ENCODE measurements around the gene PDLIM1.
"Not testable (repeated sequence)": the region's sequence is repeated elsewhere in the genome, so short reads cannot be mapped to it uniquely, and the experiment has no call there.

PDLIM1 gene

GRCh38 chr10:95243318-95243617 lies 47.5 kb downstream of the PDLIM1 start:
- Histone ChIP-seq H3K9me3 (ENCODE audit: control insufficient read depth, insufficient read depth, low read length) (no peaks in the 10 kb centered on the region), H3K4me3 (ENCODE audit: low read depth, low read length) (no peak overlapping the region), H3K27me3 (ENCODE audit: control insufficient read depth, insufficient read depth, low read length) (no peaks in the 10 kb centered on the region), H3K9ac (ENCODE audit: low read depth, low read length) (no peak overlapping the region), H3K36me3 (ENCODE audit: control insufficient read depth, insufficient read depth, low read length) (peaks cover 56% of the 10 kb centered on the region), H3K4me1 (ENCODE audit: control insufficient read depth, insufficient read depth, low read length) (peaks cover 5% of the 10 kb centered on the region)

DNA sequence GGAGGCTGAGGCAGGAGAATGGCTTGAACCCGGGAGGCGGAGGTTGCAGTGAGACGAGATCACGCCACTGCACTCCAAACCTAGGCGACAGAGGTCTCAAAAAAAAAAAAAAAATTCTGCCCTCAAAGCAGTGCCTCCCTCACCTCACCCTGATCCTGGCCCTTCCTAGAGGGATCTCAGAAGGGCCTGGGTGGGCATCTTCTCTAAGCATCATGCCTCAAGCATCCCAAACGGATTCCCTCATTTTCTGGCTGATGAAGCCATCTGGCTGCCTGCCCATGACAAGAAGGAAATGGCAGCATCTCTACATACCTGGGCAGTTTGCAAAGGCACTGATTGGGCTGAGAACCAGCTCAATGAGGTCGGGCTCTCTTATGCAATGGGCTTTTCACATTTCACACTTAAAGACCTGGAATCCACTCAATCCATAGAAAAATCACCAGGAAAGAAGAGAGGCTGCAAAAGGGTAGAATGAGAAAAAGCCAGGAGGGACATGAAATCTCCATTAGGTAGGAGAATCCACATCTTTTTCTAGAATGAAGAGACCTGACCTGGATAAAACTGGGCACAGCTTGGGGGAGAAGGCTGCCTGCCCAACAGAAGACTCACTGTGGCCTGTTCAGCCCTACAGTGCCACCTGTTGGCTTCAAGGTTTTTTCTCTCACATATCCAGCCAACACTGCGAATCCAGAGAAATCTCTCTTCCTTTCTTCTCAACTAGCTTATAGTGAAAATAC lies 48.1 kb downstream of the PDLIM1 start:
- H3K27me3 ChIP-seq (ENCODE audit: control insufficient read depth, insufficient read depth, low read length), result no peaks in the 10 kb centered on the region

DNA sequence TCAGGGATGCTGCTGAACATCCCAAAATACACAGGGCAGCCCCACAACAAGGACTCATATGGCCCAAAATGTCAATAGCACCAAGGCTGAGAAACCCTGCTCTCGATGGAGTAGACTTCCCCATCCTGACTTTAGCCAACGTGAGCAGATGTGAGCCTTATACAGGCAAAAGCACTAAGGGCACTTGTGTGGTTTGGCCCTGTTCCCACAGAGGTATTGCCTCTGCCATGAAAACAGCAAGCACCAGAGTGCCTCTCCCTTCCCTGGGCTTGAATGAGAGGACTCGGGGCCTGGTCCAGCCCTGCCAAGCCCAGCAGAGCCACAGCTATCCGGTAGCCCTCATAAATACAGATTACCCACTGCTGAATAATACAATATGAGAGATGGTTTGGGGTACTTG lies 49.3 kb downstream of the PDLIM1 start:
- H3K4me1 ChIP-seq (ENCODE audit: control insufficient read depth, insufficient read depth, low read length), result no peaks in the 10 kb centered on the region
- H3K9me3 ChIP-seq (ENCODE audit: control insufficient read depth, insufficient read depth, low read length), result no peaks in the 10 kb centered on the region
- peaks cover 58% of the 10 kb centered on the region for H3K36me3 ChIP-seq (ENCODE audit: control insufficient read depth, insufficient read depth, low read length)
- no peak overlapping the region for H3K4me3 ChIP-seq (ENCODE audit: low read depth, low read length)
- H3K27me3 ChIP-seq (ENCODE audit: control insufficient read depth, insufficient read depth, low read length), result no peaks in the 10 kb centered on the region
- H3K9ac ChIP-seq (ENCODE audit: low read depth, low read length), result no peak overlapping the region

More for the DNA sequence above, 48.1 kb downstream of the PDLIM1 start:
- Histone ChIP-seq H3K9ac (ENCODE audit: low read depth, low read length) (no peak overlapping the region), H3K4me3 (ENCODE audit: low read depth, low read length) (no peak overlapping the region), H3K9me3 (ENCODE audit: control insufficient read depth, insufficient read depth, low read length) (no peaks in the 10 kb centered on the region), H3K4me1 (ENCODE audit: control insufficient read depth, insufficient read depth, low read length) (peaks cover 5% of the 10 kb centered on the region), H3K36me3 (ENCODE audit: control insufficient read depth, insufficient read depth, low read length) (peaks cover 61% of the 10 kb centered on the region)

DNA sequence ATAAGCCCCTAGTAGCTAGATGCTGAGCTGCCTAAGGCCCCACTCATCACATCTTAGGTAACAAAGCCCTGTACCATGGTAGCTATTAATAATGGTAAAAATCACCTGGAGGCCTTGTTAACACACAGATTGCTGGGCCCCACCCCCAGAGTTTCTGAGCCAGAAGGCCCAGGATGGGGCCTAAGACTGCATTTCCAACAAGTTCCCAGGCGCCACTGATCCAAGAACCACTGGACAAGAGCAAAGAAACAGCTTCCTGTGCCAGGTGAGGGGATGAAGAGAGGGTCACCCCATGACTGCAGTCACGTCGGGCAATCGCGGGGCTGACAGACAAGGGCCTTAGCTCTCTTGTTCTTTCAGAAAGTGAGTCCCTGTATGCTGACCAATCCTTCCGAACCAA lies 50.0 kb downstream of the PDLIM1 start:
- Histone ChIP-seq H3K9ac (ENCODE audit: low read depth, low read length) (no peak overlapping the region), H3K27me3 (ENCODE audit: control insufficient read depth, insufficient read depth, low read length) (no peaks in the 10 kb centered on the region), H3K4me3 (ENCODE audit: low read depth, low read length) (no peak overlapping the region), H3K36me3 (ENCODE audit: control insufficient read depth, insufficient read depth, low read length) (peaks cover 55% of the 10 kb centered on the region), H3K4me1 (ENCODE audit: control insufficient read depth, insufficient read depth, low read length) (no peaks in the 10 kb centered on the region), H3K9me3 (ENCODE audit: control insufficient read depth, insufficient read depth, low read length) (no peaks in the 10 kb centered on the region)

- H3K4me1 ChIP-seq (ENCODE audit: control insufficient read depth, insufficient read depth, low read length); H3K4me3 ChIP-seq (ENCODE audit: low read depth, low read length); H3K27me3 ChIP-seq (ENCODE audit: control insufficient read depth, insufficient read depth, low read length); H3K9me3 ChIP-seq (ENCODE audit: control insufficient read depth, insufficient read depth, low read length); H3K9ac ChIP-seq (ENCODE audit: low read depth, low read length): not testable (repeated sequence)
- H3K36me3 ChIP-seq (ENCODE audit: control insufficient read depth, insufficient read depth, low read length), result peaks cover 48% of the 10 kb centered on the region
These were observed 50.7 kb downstream of the PDLIM1 start for GRCh38 chr10:95240096-95240495.

DNA sequence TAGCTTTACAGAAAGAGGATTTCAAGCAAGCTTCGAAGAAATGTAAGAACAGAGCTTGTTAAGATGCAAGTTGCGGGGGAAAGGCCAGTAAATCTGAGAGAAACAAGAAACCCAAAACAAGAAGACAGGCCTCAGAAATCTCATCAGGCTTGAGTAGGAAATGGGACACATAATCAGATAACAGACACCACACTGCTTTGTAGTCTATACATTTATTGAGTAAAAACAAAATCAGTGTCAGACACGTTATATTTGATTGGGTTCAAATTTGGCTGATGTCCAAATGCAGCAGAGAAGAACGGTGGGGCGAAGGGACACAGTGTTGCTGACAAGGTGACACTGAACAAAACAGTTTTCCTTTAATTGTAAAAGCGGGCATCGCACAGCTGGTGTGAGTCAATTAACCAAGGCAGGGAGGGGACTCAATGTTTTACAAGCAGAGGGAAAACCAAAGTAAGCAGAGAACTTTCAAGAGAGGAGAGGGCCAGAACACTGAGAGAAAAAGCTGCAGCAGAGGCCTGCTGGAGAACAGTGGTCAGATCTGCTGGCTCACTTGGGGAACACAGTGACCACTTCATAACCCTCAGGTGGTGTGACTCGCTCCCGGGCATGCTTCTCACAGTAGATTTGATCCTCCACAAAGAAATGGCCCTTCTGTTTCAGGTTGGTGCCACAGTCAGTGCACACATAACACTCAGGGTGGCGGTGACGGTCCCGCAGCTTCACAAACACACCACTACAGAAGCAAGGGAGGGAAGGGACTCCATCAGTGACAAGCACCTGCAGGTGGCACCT lies 53.2 kb downstream of the PDLIM1 start:
- no peaks in the 10 kb centered on the region for H3K27me3 ChIP-seq (ENCODE audit: control insufficient read depth, insufficient read depth, low read length)
- no peak overlapping the region for H3K4me3 ChIP-seq (ENCODE audit: low read depth, low read length)
- H3K4me1 ChIP-seq (ENCODE audit: control insufficient read depth, insufficient read depth, low read length), result no peaks in the 10 kb centered on the region
- H3K36me3 ChIP-seq (ENCODE audit: control insufficient read depth, insufficient read depth, low read length), result peaks cover 40% of the 10 kb centered on the region
- H3K9me3 ChIP-seq (ENCODE audit: control insufficient read depth, insufficient read depth, low read length), result no peaks in the 10 kb centered on the region
- H3K9ac ChIP-seq (ENCODE audit: low read depth, low read length), result no peak overlapping the region

DNA sequence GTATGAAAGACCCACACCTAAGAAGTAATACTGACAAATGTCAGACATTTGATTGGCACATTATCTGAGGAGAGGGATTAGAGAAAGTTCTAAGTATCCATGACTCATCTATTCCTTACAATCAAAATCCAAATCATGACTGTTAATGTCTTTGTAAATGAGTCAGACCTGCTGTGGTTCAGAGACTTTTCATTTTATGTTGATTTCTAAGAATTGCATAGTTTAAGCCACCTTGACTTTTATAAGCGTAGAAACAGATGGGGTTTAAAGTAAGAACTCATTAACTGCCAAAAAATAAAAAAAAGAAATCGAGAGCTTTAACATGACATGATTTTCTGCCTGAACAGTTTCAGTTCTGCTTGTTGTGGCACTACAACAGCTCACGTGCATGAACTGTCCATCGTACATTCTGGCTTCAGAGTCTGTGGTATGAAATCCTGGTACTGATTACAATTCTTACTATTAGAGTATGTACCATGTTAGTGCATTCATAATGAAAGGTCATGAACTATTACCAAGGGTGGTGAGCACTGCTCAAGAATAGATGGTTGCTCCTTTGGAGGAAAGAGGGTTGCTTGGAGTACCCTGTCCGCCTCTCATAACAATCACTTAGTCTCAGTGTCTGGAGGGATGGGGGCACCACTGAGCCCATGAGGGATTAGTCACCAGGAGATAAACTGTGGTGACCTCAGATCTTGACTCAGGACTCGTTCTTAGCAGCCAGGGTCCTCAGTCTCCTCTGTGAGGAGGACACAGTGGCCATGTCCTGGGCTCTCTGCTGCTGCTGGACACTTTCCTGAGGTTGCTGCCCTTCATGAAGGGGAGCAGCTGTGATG lies 54.5 kb downstream of the PDLIM1 start:
- Histone ChIP-seq H3K4me1 (ENCODE audit: control insufficient read depth, insufficient read depth, low read length) (peaks cover 7% of the 10 kb centered on the region), H3K27me3 (ENCODE audit: control insufficient read depth, insufficient read depth, low read length) (no peaks in the 10 kb centered on the region), H3K36me3 (ENCODE audit: control insufficient read depth, insufficient read depth, low read length) (peaks cover 28% of the 10 kb centered on the region), H3K9ac (ENCODE audit: low read depth, low read length) (no peak overlapping the region), H3K4me3 (ENCODE audit: low read depth, low read length) (no peak overlapping the region), H3K9me3 (ENCODE audit: control insufficient read depth, insufficient read depth, low read length) (no peaks in the 10 kb centered on the region)

- peaks cover 22% of the 10 kb centered on the region for H3K36me3 ChIP-seq (ENCODE audit: control insufficient read depth, insufficient read depth, low read length)
- H3K27me3 ChIP-seq (ENCODE audit: control insufficient read depth, insufficient read depth, low read length), result no peaks in the 10 kb centered on the region
- H3K4me3 ChIP-seq (ENCODE audit: low read depth, low read length), result no peak overlapping the region
- no peaks in the 10 kb centered on the region for H3K9me3 ChIP-seq (ENCODE audit: control insufficient read depth, insufficient read depth, low read length)
- no peak overlapping the region for H3K9ac ChIP-seq (ENCODE audit: low read depth, low read length)
- H3K4me1 ChIP-seq (ENCODE audit: control insufficient read depth, insufficient read depth, low read length), result peaks cover 7% of the 10 kb centered on the region
These were observed 55.1 kb downstream of the PDLIM1 start for GRCh38 chr10:95235676-95236067.

GRCh38 chr10:95234951-95235350 lies 55.9 kb downstream of the PDLIM1 start:
- Histone ChIP-seq H3K9ac (ENCODE audit: low read depth, low read length) (no peak overlapping the region), H3K27me3 (ENCODE audit: control insufficient read depth, insufficient read depth, low read length) (no peaks in the 10 kb centered on the region), H3K9me3 (ENCODE audit: control insufficient read depth, insufficient read depth, low read length) (no peaks in the 10 kb centered on the region), H3K36me3 (ENCODE audit: control insufficient read depth, insufficient read depth, low read length) (peaks cover 15% of the 10 kb centered on the region), H3K4me1 (ENCODE audit: control insufficient read depth, insufficient read depth, low read length) (peaks cover 12% of the 10 kb centered on the region), H3K4me3 (ENCODE audit: low read depth, low read length) (no peak overlapping the region)

DNA sequence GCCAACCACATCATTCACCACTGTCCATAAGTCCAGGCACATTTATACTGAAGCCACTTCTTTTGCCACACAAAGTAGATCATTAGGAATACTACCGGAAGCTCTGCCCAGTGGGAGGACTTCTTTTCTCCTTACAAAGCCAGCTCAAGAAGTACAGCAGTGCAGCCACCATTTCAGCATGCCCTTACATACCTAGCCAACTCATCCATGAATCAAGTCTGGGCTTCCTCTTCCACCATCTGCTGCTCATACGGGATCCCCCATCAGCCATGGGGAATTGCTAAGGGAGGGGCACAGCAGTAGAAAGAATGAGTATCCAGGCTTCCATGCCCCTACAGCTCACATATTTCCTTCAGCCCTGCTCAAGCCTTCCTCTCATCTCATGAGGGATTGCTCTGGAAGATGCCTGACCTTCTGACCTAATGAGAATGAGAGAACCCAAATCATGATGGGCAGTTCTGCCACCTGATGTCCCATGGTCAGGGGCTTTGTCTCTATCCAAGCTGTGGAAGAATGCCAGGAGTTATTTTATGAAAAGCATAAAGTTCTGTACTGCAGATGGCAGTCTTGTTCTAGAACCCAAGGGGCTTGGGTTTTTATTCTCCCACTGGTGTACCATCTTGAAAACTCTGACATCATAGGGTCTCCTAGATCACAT lies 57.3 kb downstream of the PDLIM1 start:
- H3K36me3 ChIP-seq (ENCODE audit: control insufficient read depth, insufficient read depth, low read length), result peaks cover 14% of the 10 kb centered on the region
- H3K4me1 ChIP-seq (ENCODE audit: control insufficient read depth, insufficient read depth, low read length), result peaks cover 23% of the 10 kb centered on the region
- H3K4me3 ChIP-seq (ENCODE audit: low read depth, low read length), result no peak overlapping the region
- no peaks in the 10 kb centered on the region for H3K27me3 ChIP-seq (ENCODE audit: control insufficient read depth, insufficient read depth, low read length)
- H3K9me3 ChIP-seq (ENCODE audit: control insufficient read depth, insufficient read depth, low read length), result no peaks in the 10 kb centered on the region
- H3K9ac ChIP-seq (ENCODE audit: low read depth, low read length), result no peak overlapping the region
